T-helper 17 cell (primary cell): ENCODE measurements around the gene FAM72D. TPM values are rescaled to one million over a fixed set of nuclear protein-coding genes. Genes with fewer than 3 reads are reported as not detected.
"Not testable (repeated sequence)": the region's sequence is repeated elsewhere in the genome, so short reads cannot be mapped to it uniquely, and the experiment has no call there.

ENCODE experiments used
- ATAC-seq: fragments of 150-1000 bp; cut with Tn5 transposase; 2 replicates; pipeline ENCODE4 v1.10.0; 2021; ENCODE audit warnings: mild to moderate bottlenecking, moderate library complexity
- DNase-seq, 3 donors: peaks; one replicate each; pipeline versions ENCODE4 v3.0.0 to v3.0.0-alpha.2; 2020 to 2021
- H3K9me3 ChIP-seq: one replicate; pipeline ENCODE4 v1.7.0; 2013; ENCODE audit warnings: low read length, mild to moderate bottlenecking; ENCODE audit not compliant: control insufficient read depth, poor library complexity, severe bottlenecking
- H3K27ac Mint-ChIP-seq: one replicate; pipeline ENCODE4 v1.8.0; 2022; ENCODE audit warnings: mild to moderate bottlenecking, moderate library complexity, mixed read lengths
- H3K27me3 Mint-ChIP-seq: one replicate; pipeline ENCODE4 v1.8.0; 2022; ENCODE audit warnings: mixed read lengths
- H3K36me3 Mint-ChIP-seq: one replicate; pipeline ENCODE4 v1.8.0; 2022; ENCODE audit warnings: low read depth, mixed read lengths
- H3K4me1 Mint-ChIP-seq: one replicate; pipeline ENCODE4 v1.8.0; 2022; ENCODE audit warnings: mild to moderate bottlenecking, mixed read lengths
- H3K4me3 Mint-ChIP-seq: one replicate; pipeline ENCODE4 v1.8.0; 2022; ENCODE audit warnings: mild to moderate bottlenecking, moderate library complexity, mixed read lengths
- total RNA-seq, 4 donors: library from RNA in 2 of 4; stranded (reverse) in 2 of 4; gene quantifications; one replicate each; pipeline ENCODE4 v1.2.3 and lab custom pipeline; 2022 to 2026

Gene FAM72D
- total RNA-seq, 2 donors from 2014 or later = 0.37 TPM; not detected in 1

GRCh38 chr1:145112703-145113102 lies 16.9 kb downstream of the FAM72D start:
- ATAC-seq, H3K27ac Mint-ChIP-seq, H3K9me3 ChIP-seq, H3K36me3 Mint-ChIP-seq, H3K4me1 Mint-ChIP-seq, H3K27me3 Mint-ChIP-seq, DNase-seq, H3K4me3 Mint-ChIP-seq: not testable (repeated sequence)

DNA sequence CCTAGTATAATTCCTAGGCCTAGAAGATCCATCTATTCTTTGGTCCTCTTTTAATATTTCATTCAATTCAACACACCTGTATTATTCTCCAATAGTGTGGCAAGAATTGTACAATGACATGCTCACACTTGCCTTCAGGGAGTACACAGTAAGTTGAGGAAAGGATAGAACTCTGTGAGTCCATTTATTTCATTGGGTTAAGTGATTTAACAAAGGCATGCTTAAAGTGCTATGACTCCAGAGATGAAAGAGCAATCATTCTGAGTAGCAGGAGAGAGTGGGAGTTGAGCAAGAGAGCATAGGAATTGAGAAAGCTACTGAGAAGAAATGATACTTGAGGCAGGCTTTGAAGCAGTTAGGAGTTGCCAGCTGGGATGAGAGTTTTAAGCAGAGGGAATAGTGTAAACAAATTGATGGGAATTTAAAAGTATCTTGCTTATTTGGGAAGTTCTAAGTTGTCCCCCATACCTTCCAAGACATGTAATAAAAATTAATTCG lies 18.8 kb downstream of the FAM72D start:
- not testable (repeated sequence) for H3K9me3 ChIP-seq, H3K36me3 Mint-ChIP-seq, ATAC-seq, H3K4me1 Mint-ChIP-seq, DNase-seq, H3K27me3 Mint-ChIP-seq, H3K4me3 Mint-ChIP-seq, H3K27ac Mint-ChIP-seq

GRCh38 chr1:145115587-145116493 lies 20.1 kb downstream of the FAM72D start:
- H3K36me3 Mint-ChIP-seq, DNase-seq, H3K27me3 Mint-ChIP-seq, H3K27ac Mint-ChIP-seq, H3K9me3 ChIP-seq, H3K4me3 Mint-ChIP-seq, H3K4me1 Mint-ChIP-seq, ATAC-seq: not testable (repeated sequence)

DNA sequence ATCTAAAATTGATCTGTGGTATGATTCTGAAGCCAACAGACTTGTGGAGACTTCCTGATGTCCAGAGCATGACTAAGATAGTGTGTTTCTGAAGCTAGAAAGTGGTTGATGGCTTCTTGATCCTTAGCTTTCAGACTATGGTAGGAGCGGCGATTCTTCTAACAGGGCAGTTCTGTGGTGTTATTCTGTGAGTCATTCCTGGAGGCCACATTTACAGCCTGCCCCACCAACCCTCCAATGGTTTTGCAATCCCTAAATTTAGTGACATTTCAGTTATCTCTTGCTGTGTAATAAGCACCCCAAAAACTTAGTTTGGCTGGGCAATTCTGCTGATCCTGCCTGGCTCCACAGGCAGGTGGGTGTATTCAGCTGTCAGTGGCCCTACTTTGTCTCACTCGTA lies 24.1 kb downstream of the FAM72D start:
- not testable (repeated sequence) for DNase-seq, ATAC-seq, H3K27me3 Mint-ChIP-seq, H3K4me1 Mint-ChIP-seq, H3K36me3 Mint-ChIP-seq, H3K4me3 Mint-ChIP-seq, H3K9me3 ChIP-seq, H3K27ac Mint-ChIP-seq

- not testable (repeated sequence) for H3K9me3 ChIP-seq, DNase-seq, ATAC-seq, H3K4me3 Mint-ChIP-seq, H3K27me3 Mint-ChIP-seq, H3K36me3 Mint-ChIP-seq, H3K4me1 Mint-ChIP-seq, H3K27ac Mint-ChIP-seq
Measured at GRCh38 chr1:145122344-145123061, 26.7 kb downstream of the FAM72D start.

DNA sequence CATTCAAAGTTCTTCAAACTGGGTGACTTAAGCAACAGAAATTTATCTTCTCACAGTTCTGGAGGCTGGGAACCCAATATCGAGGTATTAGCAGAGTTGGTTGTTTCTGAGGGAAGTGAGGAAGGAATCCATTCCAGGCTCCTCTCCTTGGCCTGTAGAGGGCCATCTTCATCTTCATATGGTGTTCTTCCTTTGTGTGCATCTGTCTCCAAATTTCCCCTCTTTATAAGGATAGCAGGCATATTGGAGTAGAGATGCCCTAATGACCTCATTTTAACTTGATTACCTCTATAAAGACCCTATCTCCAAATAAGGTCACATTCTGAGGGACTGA lies 27.3 kb downstream of the FAM72D start:
- H3K4me1 Mint-ChIP-seq, DNase-seq, H3K27me3 Mint-ChIP-seq, H3K27ac Mint-ChIP-seq, H3K9me3 ChIP-seq, H3K4me3 Mint-ChIP-seq, H3K36me3 Mint-ChIP-seq, ATAC-seq: not testable (repeated sequence)

- not testable (repeated sequence) for ATAC-seq, DNase-seq, H3K27me3 Mint-ChIP-seq, H3K9me3 ChIP-seq, H3K4me1 Mint-ChIP-seq, H3K4me3 Mint-ChIP-seq, H3K36me3 Mint-ChIP-seq, H3K27ac Mint-ChIP-seq
Measured at GRCh38 chr1:145123992-145124641, 28.3 kb downstream of the FAM72D start.

- H3K27ac Mint-ChIP-seq = not testable (repeated sequence)
Measured at GRCh38 chr1:145125112-145125511, 29.3 kb downstream of the FAM72D start.

DNA sequence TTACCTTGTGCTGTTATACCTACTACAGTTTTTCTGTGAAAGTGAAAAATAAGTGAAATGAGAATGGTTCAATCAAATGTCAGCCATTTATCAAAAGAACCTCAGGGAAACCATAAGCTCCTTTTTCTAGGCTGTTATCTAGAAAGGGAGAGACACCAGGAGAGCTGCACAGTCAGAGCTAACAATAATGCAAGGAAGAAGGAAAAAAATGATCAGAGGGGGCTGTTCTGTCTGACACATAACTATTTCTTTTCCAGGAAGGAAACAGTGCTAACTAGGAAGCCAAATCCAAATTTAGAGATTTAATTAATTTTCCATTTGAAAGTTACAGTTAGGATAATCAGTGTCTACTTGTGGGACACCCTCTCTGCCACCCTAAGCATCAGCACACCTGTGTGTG lies 31.4 kb downstream of the FAM72D start:
- H3K4me1 Mint-ChIP-seq, H3K36me3 Mint-ChIP-seq, DNase-seq, ATAC-seq, H3K4me3 Mint-ChIP-seq, H3K9me3 ChIP-seq, H3K27me3 Mint-ChIP-seq, H3K27ac Mint-ChIP-seq: not testable (repeated sequence)

More at GRCh38 chr1:145125112-145125511, 29.3 kb downstream of the FAM72D start:
- H3K4me1 Mint-ChIP-seq, H3K4me3 Mint-ChIP-seq, H3K27me3 Mint-ChIP-seq, ATAC-seq, H3K36me3 Mint-ChIP-seq, H3K9me3 ChIP-seq, DNase-seq: not testable (repeated sequence)

DNA sequence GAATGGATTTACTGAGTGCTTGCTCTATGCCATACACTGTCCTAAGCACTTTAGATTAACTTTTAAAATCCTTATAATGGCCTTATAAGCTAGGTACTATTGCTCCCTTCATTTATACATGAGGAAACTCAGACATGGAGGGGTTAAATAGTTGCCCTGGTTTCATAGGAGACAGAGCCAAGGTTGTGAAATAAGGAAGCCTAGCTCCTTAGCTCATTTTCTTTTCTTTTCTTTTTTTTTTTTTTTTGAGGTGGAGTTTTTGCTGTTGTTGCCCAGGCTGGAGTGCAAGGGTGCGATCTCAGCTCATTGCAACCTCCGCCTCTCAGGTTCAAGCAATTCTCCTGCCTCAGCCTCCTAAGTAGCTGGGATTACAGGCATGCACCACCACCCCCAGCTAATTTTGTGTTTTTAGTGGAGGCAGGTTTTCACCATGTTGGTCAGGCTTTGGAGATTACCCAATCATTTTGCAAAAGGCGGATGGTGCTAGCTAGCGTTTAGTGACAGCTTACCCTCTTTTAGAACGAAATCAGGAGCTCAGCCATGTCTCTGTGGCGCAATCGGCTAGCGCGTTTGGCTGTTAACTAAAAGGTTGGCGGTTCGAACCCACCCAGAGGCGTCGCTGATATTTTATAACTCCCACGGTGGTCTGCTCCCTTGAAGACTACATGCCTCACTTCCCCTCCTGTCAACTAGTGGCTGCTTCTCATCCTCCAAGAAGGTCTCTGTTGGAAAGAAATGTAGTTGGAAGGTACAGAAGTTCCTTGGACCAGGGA lies 33.1 kb downstream of the FAM72D start:
- H3K27me3 Mint-ChIP-seq, H3K4me1 Mint-ChIP-seq, H3K27ac Mint-ChIP-seq, H3K4me3 Mint-ChIP-seq, ATAC-seq, H3K36me3 Mint-ChIP-seq, DNase-seq, H3K9me3 ChIP-seq: not testable (repeated sequence)

DNA sequence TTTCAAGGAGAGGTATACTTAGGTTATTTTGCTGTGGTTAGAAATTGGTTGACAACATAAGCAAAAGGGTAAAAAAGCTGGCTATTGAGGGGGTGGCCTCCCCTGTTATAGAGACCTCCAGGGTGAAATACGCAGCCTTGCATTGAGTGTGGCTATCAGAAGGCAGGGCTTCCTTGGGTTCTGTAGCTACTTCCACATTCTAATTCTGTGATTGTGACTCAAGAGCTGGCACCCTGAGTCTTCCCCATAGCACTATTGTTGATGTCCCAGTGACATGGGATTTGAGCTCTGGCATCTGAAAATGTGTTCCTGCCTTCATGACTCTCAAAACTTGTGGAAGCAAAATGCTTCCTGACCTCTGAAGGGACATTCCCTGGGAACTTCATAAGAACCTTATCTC lies 38.7 kb downstream of the FAM72D start:
- ATAC-seq, DNase-seq, H3K9me3 ChIP-seq, H3K4me3 Mint-ChIP-seq, H3K27ac Mint-ChIP-seq, H3K36me3 Mint-ChIP-seq, H3K27me3 Mint-ChIP-seq, H3K4me1 Mint-ChIP-seq: not testable (repeated sequence)

DNA sequence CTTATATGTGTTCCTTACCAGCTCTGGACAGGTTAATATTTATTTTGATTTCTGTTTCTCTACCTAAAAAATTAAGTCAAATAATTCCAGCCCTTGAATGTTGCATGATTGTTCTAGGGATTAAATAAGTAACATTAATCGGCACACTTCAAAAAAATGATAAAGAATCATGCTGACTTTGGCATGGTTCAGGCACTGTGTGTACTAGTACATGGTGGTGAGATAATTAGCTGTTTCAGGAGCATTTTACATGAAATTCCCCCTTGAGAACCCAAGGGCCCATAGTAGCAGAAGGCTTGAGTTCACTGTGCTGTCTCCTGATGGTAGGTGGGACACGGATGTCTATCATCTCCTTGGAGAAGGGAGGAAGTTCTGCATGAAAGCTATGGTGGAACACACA lies 44.8 kb downstream of the FAM72D start:
- not testable (repeated sequence) for H3K27me3 Mint-ChIP-seq, H3K4me3 Mint-ChIP-seq, H3K4me1 Mint-ChIP-seq, H3K27ac Mint-ChIP-seq, ATAC-seq, H3K9me3 ChIP-seq, DNase-seq, H3K36me3 Mint-ChIP-seq
